Kidney tubule cell (primary cell): ENCODE data around the gene AK4.
A peak's percentile ranks its signal among the peaks of the same experiment; 100 is the strongest.
"Not testable (repeated sequence)": the region's sequence is repeated elsewhere in the genome, so short reads cannot be mapped to it uniquely, and the experiment has no call there.

Experiments
- DNase-seq: peaks from one replicate; pipeline ENCODE4 v3.0.0-alpha.2; 2018; ENCODE audit warnings: low spot score

AK4 gene

DNA sequence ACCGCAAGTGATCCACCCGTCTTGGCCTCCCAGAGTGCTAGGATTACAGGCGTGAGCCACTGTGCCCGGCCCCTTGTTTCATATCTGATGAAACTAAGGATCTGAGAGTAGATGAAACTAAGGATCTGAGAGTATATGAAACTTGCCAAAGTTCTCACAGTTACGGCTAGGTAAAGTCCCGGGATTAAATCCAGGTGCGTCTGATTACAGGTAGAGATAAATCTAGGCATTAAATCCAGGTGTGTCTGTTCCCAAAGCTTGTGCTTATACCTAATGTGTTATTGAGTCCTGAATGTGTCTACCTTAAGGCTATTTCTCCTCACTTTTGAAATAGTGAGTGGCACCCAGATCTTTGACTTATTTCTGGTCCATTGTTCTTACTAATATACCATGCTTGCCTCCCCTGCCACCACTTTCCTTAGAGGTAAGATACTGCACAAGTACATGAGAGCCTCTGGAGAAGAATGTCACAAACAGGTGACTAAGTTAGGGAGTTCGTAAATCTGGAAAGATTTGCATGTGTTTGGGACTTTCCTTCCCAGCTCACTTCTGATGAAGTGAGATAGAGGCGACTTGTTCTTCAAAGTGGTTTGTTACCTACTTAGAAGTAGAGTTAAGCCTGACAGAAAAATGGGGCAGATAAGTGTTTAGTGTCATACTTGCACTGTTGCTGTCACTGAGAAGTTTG lies 66.5 kb downstream of the AK4 start:
- no peak for DNase-seq

- no peak for DNase-seq
These were observed 69.0 kb downstream of the AK4 start for GRCh38 chr1:65216989-65217388.

- no peak for DNase-seq
These were observed 73.8 kb downstream of the AK4 start for GRCh38 chr1:65221638-65222339.

GRCh38 chr1:65222340-65222940 lies 74.4 kb downstream of the AK4 start:
- no peak for DNase-seq

GRCh38 chr1:65224681-65225091 lies 76.7 kb downstream of the AK4 start:
- no peak for DNase-seq

DNA sequence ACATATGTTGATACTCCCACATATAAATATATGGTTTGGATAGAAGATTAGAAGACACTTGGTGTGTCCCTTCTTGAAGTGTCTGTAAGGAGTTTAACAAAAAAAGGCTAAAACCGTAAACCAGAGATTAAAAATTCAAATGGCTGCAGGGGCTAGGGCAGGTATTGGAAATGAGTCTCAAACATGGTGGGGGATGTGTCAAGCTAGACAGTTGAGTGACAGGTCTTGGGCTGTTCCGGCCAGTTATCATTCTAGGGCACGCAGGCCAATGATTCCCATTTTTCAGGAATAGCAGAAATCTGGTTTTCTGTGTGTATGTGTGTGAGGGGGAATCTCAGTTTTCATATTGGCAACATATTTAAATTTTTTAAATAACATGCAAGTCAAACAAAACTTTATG lies 77.2 kb downstream of the AK4 start:
- DNase-seq: no peak

DNA sequence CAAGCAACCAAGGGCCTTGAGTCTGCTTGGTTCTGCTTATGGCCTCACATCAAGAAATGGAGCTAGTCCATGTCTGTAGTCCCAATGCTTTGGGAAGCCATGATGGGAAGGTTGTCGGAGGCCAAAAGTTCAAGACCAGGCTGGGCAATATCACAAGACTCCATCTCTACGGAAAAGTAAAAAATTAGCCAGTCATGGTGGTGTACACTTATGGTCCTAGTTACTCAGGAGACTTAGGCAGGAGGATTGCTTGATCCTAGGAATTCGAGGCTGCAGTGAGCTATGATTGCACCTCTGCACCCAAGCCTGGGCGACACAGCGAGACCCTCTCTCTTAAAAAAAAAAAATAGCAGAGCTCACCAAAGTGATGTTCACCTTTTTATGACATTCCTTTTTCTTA lies 81.2 kb downstream of the AK4 start:
- DNase-seq: no peak

DNA sequence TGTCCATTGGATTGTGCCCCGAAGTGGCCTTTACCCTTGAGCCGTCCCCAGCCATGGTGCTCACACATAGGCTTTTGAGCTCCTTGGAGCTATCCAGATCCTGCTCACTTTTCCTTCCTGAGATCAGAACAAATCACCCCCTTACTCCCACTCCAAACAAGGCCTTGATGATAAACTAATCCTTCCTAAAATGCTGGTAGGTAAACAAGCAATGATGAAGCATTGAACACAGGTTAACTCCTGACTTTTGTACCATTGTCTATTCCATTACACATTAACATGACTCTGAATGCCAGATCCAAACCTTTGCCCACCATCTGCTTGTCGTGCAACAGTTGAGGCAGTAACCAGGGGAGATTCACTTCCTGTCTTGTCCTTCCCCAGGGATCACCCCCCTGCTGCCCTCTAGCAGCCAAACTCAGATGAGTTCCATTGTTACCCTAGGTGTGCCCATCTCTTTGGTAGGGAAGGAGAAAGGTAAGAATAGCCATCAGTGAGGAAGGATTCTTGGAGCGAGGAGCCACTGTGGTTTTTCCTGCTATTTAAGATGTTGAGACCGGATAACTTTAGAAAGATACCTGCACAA lies 81.8 kb downstream of the AK4 start:
- DNase-seq: peak; percentile 20

- no peak for DNase-seq
These were observed 82.9 kb downstream of the AK4 start for GRCh38 chr1:65230731-65231481.

DNA sequence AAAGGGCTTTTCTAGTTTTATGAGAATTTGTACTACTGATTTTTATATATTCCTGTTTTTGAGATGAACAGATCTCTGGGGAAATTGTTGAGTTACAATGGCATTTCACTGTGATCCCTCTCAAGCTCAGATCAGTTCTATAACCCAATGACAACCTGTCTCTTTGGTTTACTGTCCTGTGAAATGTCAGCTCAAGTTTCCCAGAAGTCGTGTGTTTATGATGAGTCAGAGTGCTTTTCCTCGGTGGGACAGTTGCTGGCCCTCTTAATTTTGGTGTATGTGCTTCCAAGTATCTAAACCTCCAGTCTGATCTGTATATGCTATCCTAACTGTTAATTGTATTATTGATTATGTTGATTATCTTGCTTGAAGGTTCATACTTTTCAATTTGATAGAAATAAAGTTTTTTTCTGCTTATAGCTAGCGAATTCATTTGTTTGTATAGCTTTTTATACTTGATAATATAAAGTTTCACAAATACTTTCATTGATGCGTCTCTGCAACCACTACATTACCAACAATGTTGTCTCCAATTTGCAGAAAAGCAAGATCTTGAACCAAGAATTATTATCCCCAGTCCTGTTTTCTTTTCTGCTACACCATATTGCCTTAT lies 83.8 kb downstream of the AK4 start:
- no peak for DNase-seq

DNA sequence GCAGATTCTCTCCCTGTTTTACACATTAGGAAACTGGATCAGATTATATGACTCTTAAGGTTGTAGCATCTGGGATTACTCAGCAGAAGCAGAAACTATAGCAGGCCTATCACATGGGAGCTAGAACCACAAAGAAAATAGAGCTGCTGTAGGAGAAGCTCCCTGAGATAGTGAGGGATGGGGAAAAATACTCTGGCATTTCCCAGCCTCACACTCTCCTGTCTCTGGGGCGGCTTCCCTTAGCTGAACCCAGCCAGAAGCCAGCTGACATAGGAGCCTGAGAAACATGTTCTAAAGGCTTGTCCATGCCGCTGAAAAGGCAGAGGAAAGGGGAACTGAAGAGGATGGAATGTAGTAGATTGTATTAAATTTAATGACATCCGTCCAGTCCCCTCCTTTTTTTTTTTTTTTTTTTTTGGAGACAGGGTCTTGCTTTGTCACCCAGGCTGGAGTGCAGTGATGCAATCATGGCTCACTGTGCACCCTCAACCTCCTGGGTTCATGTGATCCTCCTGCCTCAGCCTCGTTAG lies 84.5 kb downstream of the AK4 start:
- no peak for DNase-seq

- no peak for DNase-seq
These were observed 85.8 kb downstream of the AK4 start for GRCh38 chr1:65233782-65234181.

GRCh38 chr1:65235867-65236805 lies 88.1 kb downstream of the AK4 start:
- DNase-seq: peak; percentile 57

DNA sequence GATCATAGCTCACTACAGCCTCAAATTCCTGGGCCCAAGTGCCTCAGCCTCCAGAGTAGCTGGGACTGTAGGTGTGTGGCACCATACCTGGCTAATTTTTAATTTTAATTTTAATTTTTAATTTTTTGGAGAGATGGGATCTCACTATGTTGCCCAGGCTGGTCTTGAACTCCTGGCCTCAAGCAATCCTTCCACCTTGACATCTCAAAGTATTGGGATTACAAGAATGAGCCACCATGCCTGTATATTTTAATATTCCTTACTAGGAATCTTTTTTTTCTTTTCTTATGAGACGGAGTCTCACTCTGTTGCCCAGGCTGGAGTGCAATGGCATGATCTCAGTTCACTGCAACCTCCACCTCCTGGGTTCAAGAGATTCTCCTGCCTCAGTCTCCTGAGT lies 89.1 kb downstream of the AK4 start:
- DNase-seq: not testable (repeated sequence)

GRCh38 chr1:65237503-65237902 lies 89.5 kb downstream of the AK4 start:
- no peak for DNase-seq

DNA sequence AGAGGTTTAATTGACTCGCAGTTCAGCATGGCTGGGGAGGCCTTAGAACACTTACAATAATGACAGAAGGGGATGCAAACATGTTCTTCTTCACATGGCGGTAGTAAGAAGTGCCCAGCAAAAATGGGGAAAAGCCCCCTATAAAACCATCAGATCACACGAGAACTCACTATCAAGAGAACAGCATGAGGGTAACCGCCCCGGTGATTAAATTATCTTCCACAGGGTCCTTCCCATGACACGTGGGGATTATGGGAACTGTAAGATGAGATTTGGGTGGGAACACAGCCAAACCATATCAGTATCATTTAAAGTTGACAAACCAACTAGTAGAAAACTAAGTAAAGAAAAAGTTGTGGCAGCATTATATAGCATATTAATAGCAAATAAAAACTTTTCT lies 90.0 kb downstream of the AK4 start:
- no peak for DNase-seq

DNA sequence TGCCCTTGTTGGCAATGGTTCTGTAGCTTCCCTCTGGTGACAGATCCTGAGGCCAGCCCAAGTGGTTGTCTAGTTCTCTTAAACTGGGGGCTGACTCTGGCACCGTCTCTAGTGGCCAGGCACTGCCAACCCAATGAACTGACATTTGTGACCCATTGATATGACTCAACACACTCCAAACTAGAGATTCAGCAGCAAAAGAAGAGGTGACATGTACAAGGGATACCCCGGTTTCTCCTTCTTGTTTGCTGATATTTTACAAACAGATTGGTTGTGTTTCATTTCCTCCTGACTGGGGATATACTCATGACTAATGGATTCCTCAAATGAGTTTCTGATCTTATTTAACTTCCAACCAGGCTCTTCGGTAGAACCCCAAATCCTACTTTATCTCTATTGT lies 95.5 kb downstream of the AK4 start:
- DNase-seq: no peak

DNA sequence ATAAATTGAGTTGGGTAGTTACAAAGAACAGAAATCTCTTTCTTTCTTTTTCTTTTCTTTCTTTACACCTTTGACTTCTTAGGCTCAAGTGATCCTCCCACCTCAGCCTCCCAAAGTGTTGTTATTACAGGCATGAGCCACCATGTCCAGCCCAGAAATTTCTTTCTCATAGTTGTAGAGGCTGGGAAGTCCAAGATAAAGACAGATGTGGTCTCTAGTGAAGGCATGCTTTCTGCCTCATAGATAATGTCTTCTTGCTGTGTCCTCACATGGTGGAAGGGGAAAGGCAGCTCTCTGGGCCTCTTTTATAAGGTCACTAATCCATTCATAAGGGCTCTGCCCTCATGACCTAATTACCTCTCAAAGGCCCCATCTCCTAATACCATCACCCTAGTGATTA lies 97.3 kb downstream of the AK4 start:
- DNase-seq: no peak

DNA sequence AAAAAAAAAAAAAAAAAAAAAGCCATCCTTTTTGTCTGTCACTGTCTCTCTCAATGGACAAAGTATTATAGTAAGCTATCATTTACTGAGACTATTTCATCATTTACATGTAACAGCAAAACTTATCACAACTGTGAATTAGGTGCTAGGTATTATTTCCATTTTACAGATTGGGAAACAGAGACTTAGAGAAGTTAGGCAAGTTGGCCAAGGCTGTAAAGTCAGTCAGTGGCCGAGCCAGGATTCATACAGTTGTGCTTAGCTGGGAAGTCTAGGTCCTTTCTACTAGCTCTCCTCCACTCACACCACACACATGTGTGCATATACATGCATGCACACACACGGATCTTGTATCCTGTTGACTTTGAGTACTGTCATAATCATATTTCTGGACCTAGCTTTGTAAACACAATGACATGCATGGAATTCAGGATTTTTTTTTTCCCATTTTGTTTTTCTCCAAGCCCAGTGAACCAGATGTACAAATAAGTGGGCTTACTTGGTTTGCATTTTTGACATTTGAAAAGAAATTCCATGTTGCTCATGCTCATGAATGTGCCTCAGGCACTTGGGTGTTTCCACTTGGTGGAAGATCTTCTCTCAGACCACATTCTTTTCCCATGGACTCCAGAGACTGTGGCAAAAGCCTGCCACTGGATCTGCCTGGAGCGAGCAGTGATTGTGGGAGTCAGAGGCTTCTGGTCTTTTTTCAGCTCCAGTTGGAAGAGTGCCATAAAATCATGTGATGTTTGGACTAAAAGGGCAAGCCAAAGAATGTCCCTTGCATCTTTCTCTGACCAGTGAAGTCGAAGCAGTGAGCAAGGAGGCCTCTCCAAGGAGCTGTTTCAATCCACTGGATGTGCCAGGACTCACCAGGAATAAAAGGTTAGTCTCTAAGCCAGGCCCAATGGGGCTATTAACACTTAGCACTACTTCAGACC lies 99.7 kb downstream of the AK4 start:
- peak; percentile 80 for DNase-seq
